Gastroesophageal sphincter (tissue), 4 donors: ENCODE results near the gene AURKAIP1. TPM values are rescaled to one million over a fixed set of nuclear protein-coding genes. Genes with fewer than 3 reads are reported as not detected.

ENCODE experiments used
- ATAC-seq: fragments of 150-250 bp; one replicate; pipeline ENCODE4 v1.9.1; 2016; ENCODE audit warnings: mild to moderate bottlenecking, moderate library complexity
- H3K27ac ChIP-seq, 4 donors: fragments of 200-600 bp; sonication (generic) in 3 of 4; 1 replicate in 3 of 4; 2 replicates in 1 of 4; pipeline ENCODE4 v1.5.1; 2016 to 2019
- H3K27me3 ChIP-seq: fragments of 200-600 bp; sonication (generic); one replicate; pipeline ENCODE4 v1.5.1; 2019
- H3K36me3 ChIP-seq, 2 donors: fragments of 200-600 bp; sonication (generic); one replicate each; pipeline ENCODE4 v1.5.1; 2019; ENCODE audit warnings: control low read depth in 1 of 2
- H3K4me1 ChIP-seq, 3 donors: fragments of 200-600 bp; sonication (generic); 1 replicate in 2 of 3; 2 replicates in 1 of 3; pipeline ENCODE4 v1.5.1; 2016 to 2019; ENCODE audit warnings: control low read depth in 2 of 3
- H3K4me3 ChIP-seq, 2 donors: fragments of 200-600 bp; sonication (generic); one replicate each; pipeline ENCODE4 v1.5.1; 2019; ENCODE audit warnings: mild to moderate bottlenecking in 1 of 2, moderate library complexity in 1 of 2
- H3K9me3 ChIP-seq, 3 donors: fragments of 200-600 bp; sonication (generic); one replicate each; pipeline ENCODE4 v1.5.1; 2017 to 2019; ENCODE audit warnings: control low read depth in 2 of 3
- EP300 ChIP-seq: sonication (generic); formaldehyde crosslinking; IDR thresholded peaks from one replicate; pipeline ENCODE4 v1.6.1; 2017; ENCODE audit warnings: antibody characterized with exemption, mild to moderate bottlenecking
- POLR2A ChIP-seq, 2 donors: fragments of 450-650 bp; IDR thresholded peaks; one replicate each; pipeline ENCODE4 v1.6.1; 2017; ENCODE audit warnings: antibody characterized with exemption in 2 of 2, mild to moderate bottlenecking in 2 of 2, moderate library complexity in 1 of 2
- POLR2AphosphoS5 ChIP-seq: sonication (generic); formaldehyde crosslinking; IDR thresholded peaks from one replicate; pipeline ENCODE4 v1.6.1; 2017; ENCODE audit warnings: antibody characterized with exemption
- WGBS, 2 donors: methylation state at CpG; one replicate each; pipeline ENCODE4 v1.1.5; 2018; ENCODE audit warnings: low coverage in 1 of 2; 5-methylcytosine and 5-hydroxymethylcytosine counted together
- total RNA-seq, 4 donors: library from RNA; depleted of rRNA; stranded (reverse); fragments of >200 nt; gene quantifications; one replicate each; pipeline ENCODE4 v1.1.0, GENCODE V29; 2016
- TF ChIP-seq, protein P1 (sequence below), 4 experiments: fragments of 200-600 bp in 2 of 4; fragments of 450-650 bp in 2 of 4; sonication (generic) in 1 of 4; IDR thresholded peaks; one replicate each; pipeline ENCODE4 v1.5.1; 2017 to 2019; ENCODE audit warnings: antibody characterized with exemption in 4 of 4, mild to moderate bottlenecking in 2 of 4, moderate library complexity in 2 of 4

The AURKAIP1 gene
- total RNA-seq, 4 donors from 2014 or later = 103 to 138 (median 108) TPM

DNA sequence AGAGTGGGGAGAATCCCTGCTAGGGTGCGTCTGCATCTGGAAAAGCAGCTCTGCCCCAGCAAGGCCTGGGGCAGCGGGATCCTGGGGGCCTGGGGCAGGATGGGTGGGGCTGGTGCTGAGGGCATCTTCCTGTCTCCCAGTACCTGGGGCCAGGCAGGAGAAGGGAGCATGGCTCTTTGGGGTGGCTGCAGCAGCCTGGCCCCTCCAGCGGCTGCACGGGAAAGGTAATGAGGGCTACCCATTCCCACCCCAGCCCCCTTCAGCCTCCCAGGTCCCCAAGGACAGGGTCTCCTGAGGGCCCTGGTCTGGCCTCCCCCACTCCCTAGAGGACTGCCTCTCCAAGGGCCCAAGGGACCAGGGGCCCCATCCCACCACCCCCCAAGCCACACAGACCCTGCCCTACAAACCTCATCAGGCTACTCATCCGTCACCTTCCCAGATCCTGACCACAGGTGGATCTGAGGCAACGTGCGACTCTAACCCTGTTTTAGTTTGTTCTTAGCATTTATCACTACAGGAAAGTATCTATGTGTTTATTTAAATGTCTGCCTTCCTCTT, 47.0 kb upstream of the AURKAIP1 start:
- peak overlapping the region in 2 of 4 donors; percentile 54 to 76 for H3K27ac ChIP-seq
- H3K9me3 ChIP-seq = no peaks in the 10 kb centered on the region
- H3K36me3 ChIP-seq = no peaks in the 10 kb centered on the region
- TF ChIP-seq POLR2A (IDR thresholded peaks at IDR 0.05) (no peak), POLR2AphosphoS5 (no peak), EP300 (no peak)
- TF ChIP-seq, protein P1, sequence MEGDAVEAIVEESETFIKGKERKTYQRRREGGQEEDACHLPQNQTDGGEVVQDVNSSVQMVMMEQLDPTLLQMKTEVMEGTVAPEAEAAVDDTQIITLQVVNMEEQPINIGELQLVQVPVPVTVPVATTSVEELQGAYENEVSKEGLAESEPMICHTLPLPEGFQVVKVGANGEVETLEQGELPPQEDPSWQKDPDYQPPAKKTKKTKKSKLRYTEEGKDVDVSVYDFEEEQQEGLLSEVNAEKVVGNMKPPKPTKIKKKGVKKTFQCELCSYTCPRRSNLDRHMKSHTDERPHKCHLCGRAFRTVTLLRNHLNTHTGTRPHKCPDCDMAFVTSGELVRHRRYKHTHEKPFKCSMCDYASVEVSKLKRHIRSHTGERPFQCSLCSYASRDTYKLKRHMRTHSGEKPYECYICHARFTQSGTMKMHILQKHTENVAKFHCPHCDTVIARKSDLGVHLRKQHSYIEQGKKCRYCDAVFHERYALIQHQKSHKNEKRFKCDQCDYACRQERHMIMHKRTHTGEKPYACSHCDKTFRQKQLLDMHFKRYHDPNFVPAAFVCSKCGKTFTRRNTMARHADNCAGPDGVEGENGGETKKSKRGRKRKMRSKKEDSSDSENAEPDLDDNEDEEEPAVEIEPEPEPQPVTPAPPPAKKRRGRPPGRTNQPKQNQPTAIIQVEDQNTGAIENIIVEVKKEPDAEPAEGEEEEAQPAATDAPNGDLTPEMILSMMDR (IDR thresholded peaks at IDR 0.05) = no peak
- 65% methylated on average over 3 of the region's 7 CpGs; no CpG with 5 or more reads in 1 of the 2 donors for WGBS, 2 donors
- peaks cover 0 to 46% (median 8%) of the 10 kb centered on the region in 3 donors for H3K4me1 ChIP-seq
- ATAC-seq = no peak
- H3K4me3 ChIP-seq = no peak overlapping the region
- no peaks in the 10 kb centered on the region for H3K27me3 ChIP-seq

DNA sequence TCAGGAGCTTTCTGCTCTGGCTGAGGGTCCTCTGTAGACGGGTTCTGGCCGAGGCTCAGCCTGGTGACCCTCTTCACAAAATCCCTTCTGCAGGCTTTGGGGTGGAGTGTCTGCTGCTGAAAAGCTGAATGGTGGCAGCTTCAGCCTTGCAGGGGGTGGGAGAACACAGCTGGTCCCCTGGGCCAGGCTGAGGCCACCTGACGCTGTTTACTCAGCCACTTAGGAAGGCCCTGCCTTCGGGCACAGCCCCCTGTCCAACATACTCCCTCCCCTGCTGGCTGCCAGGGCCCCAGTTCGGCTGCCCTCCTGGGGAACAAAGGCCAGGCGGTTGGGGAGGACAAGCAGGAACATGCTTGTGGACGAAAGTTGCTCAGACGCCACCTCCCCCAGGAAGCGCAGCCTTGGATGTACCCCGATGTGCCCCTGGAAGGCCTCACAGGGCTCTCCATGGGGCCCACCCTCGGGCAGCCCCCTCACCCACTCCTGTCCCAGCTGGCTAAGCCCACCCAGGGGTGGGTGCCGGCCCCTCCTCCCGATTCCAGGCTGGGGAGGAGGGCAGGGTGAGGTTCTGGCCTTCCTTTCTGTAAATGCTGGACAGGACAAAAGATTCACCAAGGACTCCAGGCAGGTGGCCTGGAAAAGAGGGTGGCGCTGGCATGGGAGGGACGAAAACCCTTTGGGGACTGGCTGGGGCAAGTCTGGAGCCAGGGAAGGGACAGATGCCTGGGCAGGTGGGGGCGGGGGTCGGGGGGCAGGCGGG, 46.3 kb upstream of the AURKAIP1 start, which contains the start of gene ANKRD65:
ANKRD65 (minus strand) TSS at position 130 of the 760 bp plus-strand sequence. CDS start 271 bp downstream, outside the sequence.
- no peak for ATAC-seq

GRCh38 chr1:1420654-1421141, 45.7 kb upstream of the AURKAIP1 start:
- peaks cover 0 to 34% (median 8%) of the 10 kb centered on the region in 3 donors for H3K4me1 ChIP-seq
- TF ChIP-seq, protein P1 (IDR thresholded peaks at IDR 0.05) = no peak
- no peak for TF ChIP-seq POLR2AphosphoS5
- no peak for TF ChIP-seq POLR2A (IDR thresholded peaks at IDR 0.05)
- no peak for TF ChIP-seq EP300
- H3K9me3 ChIP-seq = no peaks in the 10 kb centered on the region
- H3K27me3 ChIP-seq = no peaks in the 10 kb centered on the region
- no peak for ATAC-seq
- WGBS, 2 donors = 20 to 60% methylated on average over 1 of the region's 12 CpGs
- peak overlapping the region; percentile 28 to 57 for H3K4me3 ChIP-seq
- H3K36me3 ChIP-seq = no peaks in the 10 kb centered on the region
- H3K27ac ChIP-seq = peak overlapping the region in 3 of 4 donors; percentile 37 to 76 (median 54)

More for the DNA sequence above, 46.3 kb upstream of the AURKAIP1 start, which contains the start of gene ANKRD65:
- Histone ChIP-seq H3K27ac (peak within 1 kb of the TSS in 3 of 4 donors; percentile 54 to 81 (median 76)), H3K36me3 (no peaks in the 10 kb centered on the region), H3K4me3 (peak within 1 kb of the TSS; percentile 28 to 57), H3K27me3 (no peaks in the 10 kb centered on the region), H3K9me3 (no peaks in the 10 kb centered on the region), H3K4me1 (peaks cover 0 to 39% (median 8%) of the 10 kb centered on the region in 3 donors)
- WGBS, 2 donors = 90% methylated on average over 2 of the region's 18 CpGs; no CpG with 5 or more reads in 1 of the 2 donors
- TF ChIP-seq POLR2AphosphoS5 = no peak
- TF ChIP-seq, protein P1 (IDR thresholded peaks at IDR 0.05) = no peak
- TF ChIP-seq EP300 = no peak
- TF ChIP-seq POLR2A (IDR thresholded peaks at IDR 0.05) = no peak

DNA sequence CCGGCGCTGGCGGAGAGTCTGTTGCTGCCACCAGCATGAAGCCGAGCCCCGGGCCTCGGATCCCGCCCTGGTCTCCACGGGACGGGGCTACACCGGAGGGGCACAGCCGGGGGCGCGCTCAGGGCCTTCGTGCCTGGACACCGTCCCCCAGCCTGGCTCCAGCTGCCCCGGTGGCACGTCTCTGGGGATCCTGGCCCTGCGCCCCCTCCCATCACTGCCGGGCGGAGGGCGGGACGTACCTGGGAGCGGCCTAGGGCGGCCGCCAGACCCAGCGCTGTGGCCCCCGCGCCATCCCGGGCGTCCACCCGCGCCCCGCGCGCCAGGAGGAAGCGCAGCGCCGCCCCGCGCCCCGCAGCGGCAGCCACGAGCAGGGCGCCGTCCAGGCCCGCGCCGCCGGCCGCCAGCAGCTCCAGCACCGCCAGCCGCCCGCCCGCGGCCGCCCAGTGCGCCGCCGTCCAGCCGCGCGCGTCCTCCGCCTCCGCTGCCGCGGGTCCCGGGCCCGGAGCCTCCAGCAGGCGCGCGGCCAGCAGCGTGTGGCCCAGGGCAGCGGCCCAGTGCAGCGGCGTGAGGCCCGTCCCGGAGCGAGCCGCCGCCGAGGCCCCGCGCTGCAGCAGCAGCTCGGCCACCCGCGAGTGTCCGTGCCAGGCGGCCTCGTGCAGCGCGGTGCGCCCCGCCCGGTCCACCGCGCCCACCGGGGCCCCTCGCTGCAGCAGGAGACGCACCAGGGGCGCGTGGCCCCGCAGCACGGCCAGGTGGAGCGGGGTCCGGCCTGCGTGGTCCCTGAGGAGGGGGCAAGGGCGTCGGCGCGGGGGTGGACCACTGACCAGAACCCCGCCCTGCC, 45.0 kb upstream of the AURKAIP1 start:
- Histone ChIP-seq H3K27me3 (no peaks in the 10 kb centered on the region), H3K4me1 (peaks cover 0 to 34% (median 8%) of the 10 kb centered on the region in 3 donors), H3K4me3 (peak overlapping the region; percentile 29 to 57), H3K36me3 (no peaks in the 10 kb centered on the region), H3K27ac (peak overlapping the region; percentile 41 to 90 (median 82)), H3K9me3 (no peaks in the 10 kb centered on the region)
- 0% methylated on average over 1 of the region's 112 CpGs; no CpG with 5 or more reads in 1 of the 2 donors for WGBS, 2 donors
- ATAC-seq = peak; percentile 84
- TF ChIP-seq POLR2A (IDR thresholded peaks at IDR 0.05) (no peak), POLR2AphosphoS5 (no peak), EP300 (no peak)
- TF ChIP-seq, protein P1 (IDR thresholded peaks at IDR 0.05) = peak in 2 of 4 experiments; percentile 23 to 26
